Measurements from ENCODE around the gene LAT. TPM values are rescaled to one million over a fixed set of nuclear protein-coding genes. Genes with fewer than 3 reads are reported as not detected.

Gene LAT
- total and polyA plus RNA-seq, 7 experiments from 2014 or later, result 179 to 476 (median 342) TPM

DNA sequence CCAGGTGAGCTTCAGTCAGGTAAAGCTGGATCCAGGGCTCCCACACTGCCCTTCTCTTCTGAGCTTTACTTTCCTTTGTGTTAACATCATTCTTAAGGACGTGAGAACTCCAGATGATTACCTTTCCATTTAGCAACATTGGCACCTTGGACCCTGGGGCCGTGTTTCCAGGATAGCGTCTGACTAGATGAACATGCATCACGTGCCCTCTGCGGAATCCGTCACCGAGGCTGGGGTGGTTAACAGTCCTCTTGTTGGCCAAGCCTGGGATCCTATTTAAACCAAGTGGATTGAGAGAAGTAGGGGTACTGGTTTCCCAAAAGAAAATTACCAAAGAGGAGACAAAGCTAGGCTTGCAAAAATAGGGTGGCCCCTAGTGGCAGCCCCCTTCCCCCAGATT, 3.9 kb upstream of the LAT start:
- Histone ChIP-seq H3K4me1 (ENCODE audit: control insufficient read depth in 2 of 2, insufficient read depth in 2 of 2, low read length in 2 of 2) (peaks cover 13 to 14% of the 10 kb centered on the region in 2 donors), H3K9me3 (ENCODE audit: control insufficient read depth in 2 of 3, low read length in 3 of 3) (no peaks in the 10 kb centered on the region), H3K27ac (ENCODE audit: low read depth, low read length) (no peak overlapping the region), H3K27me3 (ENCODE audit: control insufficient read depth in 2 of 2, insufficient read depth in 2 of 2, low read length in 2 of 2) (no peaks in the 10 kb centered on the region), H3K36me3 (ENCODE audit: control insufficient read depth in 2 of 3, insufficient read depth in 3 of 3, low read length in 3 of 3) (peaks cover 0 to 55% (median 0%) of the 10 kb centered on the region in 3 experiments), H3K4me3 (ENCODE audit: low read length) (no peak overlapping the region)
- POLR2A ChIA-PET, result interaction anchor here (1.1 to 8.9 kb wide), 2 partner anchors 5 to 31 kb away, joined by 3 to 143 read pairs; partner anchors contain the start of gene LAT
- H3K36me3 Mint-ChIP-seq, result peaks cover 14 to 46% (median 34%) of the 10 kb centered on the region in 5 donors
- peaks cover 0 to 4% (median 0%) of the 10 kb centered on the region in 11 donors for H3K9me3 Mint-ChIP-seq
- H3K4me1 Mint-ChIP-seq, result peaks cover 32 to 56% (median 47%) of the 10 kb centered on the region in 7 donors
- intact Hi-C loops (cut with micrococcal nuclease), result no loop called here
- no peaks in the 10 kb centered on the region for H3K27me3 Mint-ChIP-seq
- H3K27ac Mint-ChIP-seq, result peak overlapping the region in 5 of 9 donors; percentile 6 to 72 (median 33)
- CTCF ChIA-PET, result no interaction called here
- no peak for DNase-seq
- no peak for ATAC-seq
- H3K4me3 Mint-ChIP-seq, result no peak overlapping the region

DNA sequence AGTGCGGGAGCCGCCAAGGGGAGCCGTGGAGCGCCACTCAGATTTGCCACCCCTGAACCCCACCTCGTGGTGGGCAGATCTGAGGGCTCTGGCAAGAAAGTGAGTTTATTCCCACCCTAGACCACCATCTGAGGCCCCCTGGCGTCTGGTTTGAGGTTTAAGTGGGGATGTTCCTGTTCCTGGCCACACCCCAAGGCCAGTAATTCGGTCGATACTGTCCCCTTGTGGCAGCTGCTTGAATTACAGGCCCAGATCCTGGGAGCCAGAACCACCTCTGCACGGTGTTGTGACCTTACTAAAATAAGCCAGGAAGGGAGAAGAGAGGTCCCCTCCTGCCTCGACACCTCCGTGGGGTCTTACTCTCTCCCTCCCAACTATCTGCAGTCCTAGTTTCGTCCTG, 3.3 kb upstream of the LAT start:
- Histone ChIP-seq H3K4me3 (ENCODE audit: low read length) (no peak overlapping the region), H3K4me1 (ENCODE audit: control insufficient read depth in 2 of 2, insufficient read depth in 2 of 2, low read length in 2 of 2) (peaks cover 13 to 14% of the 10 kb centered on the region in 2 donors), H3K27ac (ENCODE audit: low read depth, low read length) (peak overlapping the region; percentile 26), H3K36me3 (ENCODE audit: control insufficient read depth in 2 of 3, insufficient read depth in 3 of 3, low read length in 3 of 3) (peaks cover 0 to 61% (median 0%) of the 10 kb centered on the region in 3 experiments), H3K27me3 (ENCODE audit: control insufficient read depth in 2 of 2, insufficient read depth in 2 of 2, low read length in 2 of 2) (no peaks in the 10 kb centered on the region), H3K9me3 (ENCODE audit: control insufficient read depth in 2 of 3, low read length in 3 of 3) (no peaks in the 10 kb centered on the region)
- peaks cover 26 to 50% (median 42%) of the 10 kb centered on the region in 7 donors for H3K4me1 Mint-ChIP-seq
- peak in 1 of 9 donors; percentile 32 for DNase-seq
- ChIA-PET CTCF (no interaction called here), POLR2A (interaction anchor here (1.2 kb wide), 1 partner anchor 56 kb away, joined by 4 read pairs; the partner anchor contains the start of gene RABEP2)
- intact Hi-C loops (cut with micrococcal nuclease), result no loop called here
- peaks cover 0 to 4% (median 0%) of the 10 kb centered on the region in 11 donors for H3K9me3 Mint-ChIP-seq
- H3K27me3 Mint-ChIP-seq, result no peaks in the 10 kb centered on the region
- H3K4me3 Mint-ChIP-seq, result no peak overlapping the region
- H3K36me3 Mint-ChIP-seq, result peaks cover 14 to 52% (median 34%) of the 10 kb centered on the region in 5 donors
- H3K27ac Mint-ChIP-seq, result peak overlapping the region in 3 of 9 donors; percentile 21 to 66 (median 39)
- no peak for ATAC-seq

DNA sequence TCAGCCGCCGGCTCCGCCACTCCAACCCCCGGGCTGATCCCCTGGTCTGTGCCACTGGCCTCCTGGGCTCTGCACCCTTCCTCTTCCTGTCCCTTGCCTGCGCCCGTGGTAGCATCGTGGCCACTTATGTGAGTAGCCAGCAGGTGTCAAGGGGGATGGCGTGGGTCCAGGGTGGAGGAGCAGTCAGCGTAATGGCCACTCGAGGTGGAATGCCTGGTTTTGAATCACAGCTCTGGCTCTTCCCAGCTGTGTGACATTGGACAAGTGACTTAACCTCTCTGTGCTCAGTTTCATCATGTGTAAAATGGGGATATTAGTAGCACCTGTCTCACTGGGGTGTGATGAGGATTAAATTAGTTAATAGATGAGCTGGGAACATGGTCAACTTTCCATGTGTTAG, 2.4 kb upstream of the LAT start:
- Histone ChIP-seq H3K27ac (ENCODE audit: low read depth, low read length) (no peak overlapping the region), H3K4me1 (ENCODE audit: control insufficient read depth in 2 of 2, insufficient read depth in 2 of 2, low read length in 2 of 2) (peaks cover 19 to 21% of the 10 kb centered on the region in 2 donors), H3K9me3 (ENCODE audit: control insufficient read depth in 2 of 3, low read length in 3 of 3) (no peaks in the 10 kb centered on the region), H3K27me3 (ENCODE audit: control insufficient read depth in 2 of 2, insufficient read depth in 2 of 2, low read length in 2 of 2) (no peaks in the 10 kb centered on the region), H3K36me3 (ENCODE audit: control insufficient read depth in 2 of 3, insufficient read depth in 3 of 3, low read length in 3 of 3) (peaks cover 0 to 70% (median 4%) of the 10 kb centered on the region in 3 experiments), H3K4me3 (ENCODE audit: low read length) (no peak overlapping the region)
- Mint-ChIP-seq H3K4me3 (peak overlapping the region in 3 of 10 donors; percentile 28 to 64 (median 44)), H3K27me3 (no peaks in the 10 kb centered on the region), H3K9me3 (peaks cover 2 to 8% (median 5%) of the 10 kb centered on the region in 11 donors), H3K4me1 (peaks cover 26 to 47% (median 44%) of the 10 kb centered on the region in 7 donors), H3K36me3 (peaks cover 19 to 59% (median 39%) of the 10 kb centered on the region in 5 donors), H3K27ac (peak overlapping the region in 5 of 9 donors; percentile 63 to 91 (median 80))
- ChIA-PET CTCF (interaction anchor here (0.6 to 1.5 kb wide), 2 partner anchors 42 to 143 kb away, joined by 3 to 5 read pairs; no protein-coding TSS in a partner anchor), POLR2A (interaction anchor here (0.6 to 8.7 kb wide), 6 partner anchors 6 to 57 kb away, joined by 3 to 194 read pairs (median 69); partner anchors contain the start of genes RABEP2 and SPNS1)
- intact Hi-C loops (cut with micrococcal nuclease), result no loop called here
- no peak for ATAC-seq
- no peak for DNase-seq

DNA sequence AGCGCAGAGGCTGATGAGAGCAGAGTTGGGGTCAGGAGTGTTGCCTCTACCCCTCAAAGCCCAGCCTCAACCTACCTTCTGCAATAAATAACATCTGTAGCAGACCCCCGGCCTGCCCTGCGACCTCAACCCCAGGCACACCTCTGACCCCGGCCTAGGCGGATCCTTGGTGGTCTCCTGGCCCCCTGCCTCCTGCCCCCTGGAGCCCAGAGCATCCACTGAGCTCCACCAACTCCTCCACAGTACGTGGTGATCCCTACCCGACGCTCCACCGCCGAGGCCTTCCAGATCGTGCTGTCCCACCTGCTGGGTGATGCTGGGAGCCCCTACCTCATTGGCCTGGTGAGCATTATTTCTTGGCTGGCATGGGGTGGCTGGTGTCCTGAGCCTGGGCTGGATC, 1.9 kb upstream of the LAT start:
- Mint-ChIP-seq H3K36me3 (peaks cover 22 to 64% (median 39%) of the 10 kb centered on the region in 5 donors), H3K4me1 (peaks cover 30 to 47% (median 43%) of the 10 kb centered on the region in 7 donors), H3K4me3 (peak overlapping the region in 6 of 10 donors; percentile 64 to 100 (median 96)), H3K27me3 (no peaks in the 10 kb centered on the region), H3K9me3 (peaks cover 2 to 10% (median 8%) of the 10 kb centered on the region in 11 donors), H3K27ac (peak overlapping the region in 7 of 9 donors; percentile 80 to 95 (median 90))
- peaks cover 24% of the 10 kb centered on the region in 2 donors for H3K4me1 ChIP-seq (ENCODE audit: control insufficient read depth in 2 of 2, insufficient read depth in 2 of 2, low read length in 2 of 2)
- DNase-seq (no peak), ATAC-seq (no peak)
- H3K4me3 ChIP-seq (ENCODE audit: low read length), result no peak overlapping the region
- H3K27me3 ChIP-seq (ENCODE audit: control insufficient read depth in 2 of 2, insufficient read depth in 2 of 2, low read length in 2 of 2), result no peaks in the 10 kb centered on the region
- no peaks in the 10 kb centered on the region for H3K9me3 ChIP-seq (ENCODE audit: control insufficient read depth in 2 of 3, low read length in 3 of 3)
- ChIA-PET POLR2A (interaction anchor here (0.6 to 8.7 kb wide), 6 partner anchors 6 to 991 kb away, joined by 3 to 194 read pairs (median 68); partner anchors contain the start of genes SPNS1 and TAOK2), CTCF (interaction anchor here (0.6 to 1.8 kb wide), 3 partner anchors 8 to 144 kb away, joined by 3 to 5 read pairs (median 5); partner anchors contain the start of gene SPNS1)
- peaks cover 0 to 70% (median 4%) of the 10 kb centered on the region in 3 experiments for H3K36me3 ChIP-seq (ENCODE audit: control insufficient read depth in 2 of 3, insufficient read depth in 3 of 3, low read length in 3 of 3)
- no peak overlapping the region for H3K27ac ChIP-seq (ENCODE audit: low read depth, low read length)
- intact Hi-C loops (cut with micrococcal nuclease), result no loop called here

DNA sequence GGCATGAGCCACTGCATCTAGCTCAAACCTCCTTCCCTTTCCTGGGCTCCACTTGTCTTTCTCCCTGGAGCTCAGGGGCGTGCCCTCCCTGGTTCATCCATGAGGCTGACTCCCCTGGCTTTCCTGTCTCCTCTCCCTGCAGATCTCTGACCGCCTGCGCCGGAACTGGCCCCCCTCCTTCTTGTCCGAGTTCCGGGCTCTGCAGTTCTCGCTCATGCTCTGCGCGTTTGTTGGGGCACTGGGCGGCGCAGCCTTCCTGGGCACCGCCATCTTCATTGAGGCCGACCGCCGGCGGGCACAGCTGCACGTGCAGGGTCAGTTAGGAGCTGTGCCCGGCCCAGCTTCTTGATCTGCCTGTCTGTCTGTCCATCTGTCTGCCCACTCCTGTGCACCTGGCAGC, 1.2 kb upstream of the LAT start:
- ChIA-PET POLR2A (interaction anchor here (0.5 to 8.7 kb wide), 9 partner anchors 7 to 990 kb away, joined by 3 to 194 read pairs (median 28); partner anchors contain the start of genes ASPHD1, NFATC2IP, RABEP2 and SPNS1), CTCF (interaction anchor here (1.5 to 1.8 kb wide), 2 partner anchors 9 to 40 kb away, joined by 3 to 5 read pairs; partner anchors contain the start of gene SPNS1)
- H3K36me3 Mint-ChIP-seq, result peaks cover 22 to 65% (median 37%) of the 10 kb centered on the region in 5 donors
- peaks cover 0 to 68% (median 9%) of the 10 kb centered on the region in 3 experiments for H3K36me3 ChIP-seq (ENCODE audit: control insufficient read depth in 2 of 3, insufficient read depth in 3 of 3, low read length in 3 of 3)
- peaks cover 31 to 44% (median 42%) of the 10 kb centered on the region in 7 donors for H3K4me1 Mint-ChIP-seq
- ATAC-seq (no peak), DNase-seq (no peak)
- intact Hi-C loops (cut with micrococcal nuclease), result loop anchor here (2.0 kb wide), 2 partner anchors 25 to 29 kb away; no protein-coding TSS in a partner anchor
- H3K9me3 Mint-ChIP-seq, result peaks cover 2 to 10% (median 8%) of the 10 kb centered on the region in 11 donors
- H3K27ac Mint-ChIP-seq, result peak overlapping the region; percentile 80 to 98 (median 90)
- H3K27me3 ChIP-seq (ENCODE audit: control insufficient read depth in 2 of 2, insufficient read depth in 2 of 2, low read length in 2 of 2), result no peaks in the 10 kb centered on the region
- peak overlapping the region; percentile 98 for H3K4me3 ChIP-seq (ENCODE audit: low read length)
- no peaks in the 10 kb centered on the region for H3K9me3 ChIP-seq (ENCODE audit: control insufficient read depth in 2 of 3, low read length in 3 of 3)
- H3K4me1 ChIP-seq (ENCODE audit: control insufficient read depth in 2 of 2, insufficient read depth in 2 of 2, low read length in 2 of 2), result peaks cover 31% of the 10 kb centered on the region in 2 donors
- no peaks in the 10 kb centered on the region for H3K27me3 Mint-ChIP-seq
- peak overlapping the region; percentile 87 for H3K27ac ChIP-seq (ENCODE audit: low read depth, low read length)
- peak overlapping the region; percentile 76 to 100 (median 96) for H3K4me3 Mint-ChIP-seq

- intact Hi-C loops (cut with micrococcal nuclease), result loop anchor here (2.0 kb wide), 2 partner anchors 25 to 29 kb away; no protein-coding TSS in a partner anchor
- H3K4me1 Mint-ChIP-seq, result peaks cover 35 to 48% (median 43%) of the 10 kb centered on the region in 7 donors
- H3K9me3 Mint-ChIP-seq, result peaks cover 2 to 10% (median 8%) of the 10 kb centered on the region in 11 donors
- ATAC-seq (no peak), DNase-seq (no peak)
- ChIA-PET CTCF (interaction anchor here (1.8 kb wide), 1 partner anchor 9 kb away, joined by 5 read pairs; the partner anchor contains the start of gene SPNS1), POLR2A (interaction anchor here (0.5 to 8.7 kb wide), 9 partner anchors 7 to 916 kb away, joined by 3 to 194 read pairs (median 28); partner anchors contain the start of genes ASPHD1, NFATC2IP, RABEP2 and SPNS1)
- Histone ChIP-seq H3K36me3 (ENCODE audit: control insufficient read depth in 2 of 3, insufficient read depth in 3 of 3, low read length in 3 of 3) (peaks cover 0 to 65% (median 9%) of the 10 kb centered on the region in 3 experiments), H3K27me3 (ENCODE audit: control insufficient read depth in 2 of 2, insufficient read depth in 2 of 2, low read length in 2 of 2) (no peaks in the 10 kb centered on the region), H3K4me3 (ENCODE audit: low read length) (peak overlapping the region; percentile 98), H3K9me3 (ENCODE audit: control insufficient read depth in 2 of 3, low read length in 3 of 3) (no peaks in the 10 kb centered on the region), H3K27ac (ENCODE audit: low read depth, low read length) (peak overlapping the region; percentile 87), H3K4me1 (ENCODE audit: control insufficient read depth in 2 of 2, insufficient read depth in 2 of 2, low read length in 2 of 2) (peaks cover 35% of the 10 kb centered on the region in 2 donors)
- peak overlapping the region; percentile 80 to 98 (median 90) for H3K27ac Mint-ChIP-seq
- H3K36me3 Mint-ChIP-seq, result peaks cover 22 to 68% (median 40%) of the 10 kb centered on the region in 5 donors
- H3K4me3 Mint-ChIP-seq, result peak overlapping the region; percentile 76 to 100 (median 97)
- no peaks in the 10 kb centered on the region for H3K27me3 Mint-ChIP-seq
These were observed 761 bp upstream of the LAT start for GRCh38 chr16:28984091-28984490.
